ENCODE results near the gene ANXA4.
"Not testable (repeated sequence)": the region's sequence is repeated elsewhere in the genome, so short reads cannot be mapped to it uniquely, and the experiment has no call there.

ANXA4 gene

GRCh38 chr2:69733342-69734034, 8.4 kb upstream of the ANXA4 start:
- Mint-ChIP-seq H3K9me3 (no peaks in the 10 kb centered on the region), H3K27me3 (ENCODE audit: low read depth) (peaks cover 16% of the 10 kb centered on the region), H3K4me1 (ENCODE audit: low read depth) (peaks cover 1% of the 10 kb centered on the region), H3K36me3 (ENCODE audit: low read depth) (no peaks in the 10 kb centered on the region), H3K27ac (no peak overlapping the region), H3K4me3 (no peak overlapping the region)

DNA sequence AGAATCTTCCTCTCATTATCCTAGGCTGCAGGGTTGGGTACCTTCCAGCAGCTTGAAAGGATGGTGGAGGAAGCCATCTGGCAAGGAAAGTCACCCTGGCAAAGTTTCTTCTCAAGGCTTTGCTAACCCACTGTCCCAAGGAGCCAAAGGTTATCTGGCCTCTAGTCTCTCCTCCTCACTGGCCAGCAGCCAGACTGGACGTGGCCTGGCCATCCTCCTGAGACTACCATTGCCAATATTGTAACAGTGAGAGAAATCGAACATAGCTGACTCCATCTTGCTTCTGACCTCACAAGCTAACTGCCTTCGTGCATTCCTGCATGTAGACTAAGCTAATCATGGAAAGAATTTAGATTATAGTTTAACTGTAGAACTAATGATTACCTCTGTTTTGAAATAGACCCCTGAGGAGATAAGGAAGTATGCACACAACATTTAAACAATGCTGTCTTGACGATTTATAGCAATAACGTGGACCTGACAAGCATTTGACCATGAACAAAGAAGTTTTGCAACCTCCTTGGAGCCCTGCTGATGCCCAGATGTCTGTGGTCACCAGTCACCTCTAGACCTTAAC, 7.8 kb upstream of the ANXA4 start:
- no peaks in the 10 kb centered on the region for H3K9me3 Mint-ChIP-seq
- H3K4me1 Mint-ChIP-seq (ENCODE audit: low read depth) = peaks cover 1% of the 10 kb centered on the region
- H3K4me3 Mint-ChIP-seq = no peak overlapping the region
- no peaks in the 10 kb centered on the region for H3K36me3 Mint-ChIP-seq (ENCODE audit: low read depth)
- peaks cover 15% of the 10 kb centered on the region for H3K27me3 Mint-ChIP-seq (ENCODE audit: low read depth)
- H3K27ac Mint-ChIP-seq = no peak overlapping the region

- H3K27me3 Mint-ChIP-seq (ENCODE audit: low read depth) = peaks cover 16% of the 10 kb centered on the region
- H3K4me1 Mint-ChIP-seq (ENCODE audit: low read depth) = peaks cover 1% of the 10 kb centered on the region
- H3K4me3 Mint-ChIP-seq = no peak overlapping the region
- H3K36me3 Mint-ChIP-seq (ENCODE audit: low read depth) = no peaks in the 10 kb centered on the region
- H3K27ac Mint-ChIP-seq = no peak overlapping the region
- no peaks in the 10 kb centered on the region for H3K9me3 Mint-ChIP-seq
Measured at GRCh38 chr2:69734854-69735544, 6.9 kb upstream of the ANXA4 start.

- Mint-ChIP-seq H3K27ac (no peak overlapping the region), H3K9me3 (no peaks in the 10 kb centered on the region), H3K4me3 (no peak overlapping the region), H3K4me1 (ENCODE audit: low read depth) (peaks cover 1% of the 10 kb centered on the region), H3K36me3 (ENCODE audit: low read depth) (no peaks in the 10 kb centered on the region), H3K27me3 (ENCODE audit: low read depth) (peaks cover 19% of the 10 kb centered on the region)
Measured at GRCh38 chr2:69735686-69736085, 6.2 kb upstream of the ANXA4 start.

GRCh38 chr2:69738149-69738548, 3.8 kb upstream of the ANXA4 start:
- H3K9me3 Mint-ChIP-seq; H3K36me3 Mint-ChIP-seq (ENCODE audit: low read depth); H3K27ac Mint-ChIP-seq; H3K4me3 Mint-ChIP-seq: not testable (repeated sequence)
- Mint-ChIP-seq H3K4me1 (ENCODE audit: low read depth) (peaks cover 13% of the 10 kb centered on the region), H3K27me3 (ENCODE audit: low read depth) (peaks cover 19% of the 10 kb centered on the region)

DNA sequence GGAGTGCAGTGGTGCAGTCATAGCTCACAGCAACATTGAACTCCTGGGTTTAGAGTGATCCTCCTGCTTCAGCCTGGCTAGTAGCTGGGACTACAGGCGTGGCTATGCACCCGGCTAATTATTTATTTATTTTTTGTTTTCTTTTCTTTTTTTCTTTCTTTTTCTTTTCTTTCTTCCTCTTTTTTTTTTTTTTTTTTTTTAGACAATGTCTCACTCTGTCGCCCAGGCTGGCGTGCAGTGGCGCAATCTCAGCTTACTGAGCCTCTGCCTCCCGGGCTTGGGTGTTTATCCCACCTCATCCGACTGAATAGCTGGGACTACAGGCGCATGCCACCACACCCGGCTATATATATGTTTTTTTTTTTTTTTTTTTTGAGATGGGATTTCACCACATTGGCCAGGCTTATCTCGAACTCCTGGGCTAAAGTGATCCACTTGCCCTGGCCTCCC, 1.4 kb upstream of the ANXA4 start:
- H3K27ac Mint-ChIP-seq = no peak overlapping the region
- H3K27me3 Mint-ChIP-seq (ENCODE audit: low read depth) = peaks cover 19% of the 10 kb centered on the region
- peaks cover 26% of the 10 kb centered on the region for H3K4me1 Mint-ChIP-seq (ENCODE audit: low read depth)
- no peak overlapping the region for H3K4me3 Mint-ChIP-seq
- H3K36me3 Mint-ChIP-seq (ENCODE audit: low read depth) = peaks cover 3% of the 10 kb centered on the region
- H3K9me3 Mint-ChIP-seq = no peaks in the 10 kb centered on the region

GRCh38 chr2:69741229-69741574, 732 bp upstream of the ANXA4 start:
- H3K4me3 Mint-ChIP-seq = peak overlapping the region; percentile 96
- H3K36me3 Mint-ChIP-seq (ENCODE audit: low read depth) = peaks cover 3% of the 10 kb centered on the region
- H3K9me3 Mint-ChIP-seq = no peaks in the 10 kb centered on the region
- peaks cover 26% of the 10 kb centered on the region for H3K4me1 Mint-ChIP-seq (ENCODE audit: low read depth)
- H3K27me3 Mint-ChIP-seq (ENCODE audit: low read depth) = peaks cover 19% of the 10 kb centered on the region
- peak overlapping the region; percentile 93 for H3K27ac Mint-ChIP-seq

DNA sequence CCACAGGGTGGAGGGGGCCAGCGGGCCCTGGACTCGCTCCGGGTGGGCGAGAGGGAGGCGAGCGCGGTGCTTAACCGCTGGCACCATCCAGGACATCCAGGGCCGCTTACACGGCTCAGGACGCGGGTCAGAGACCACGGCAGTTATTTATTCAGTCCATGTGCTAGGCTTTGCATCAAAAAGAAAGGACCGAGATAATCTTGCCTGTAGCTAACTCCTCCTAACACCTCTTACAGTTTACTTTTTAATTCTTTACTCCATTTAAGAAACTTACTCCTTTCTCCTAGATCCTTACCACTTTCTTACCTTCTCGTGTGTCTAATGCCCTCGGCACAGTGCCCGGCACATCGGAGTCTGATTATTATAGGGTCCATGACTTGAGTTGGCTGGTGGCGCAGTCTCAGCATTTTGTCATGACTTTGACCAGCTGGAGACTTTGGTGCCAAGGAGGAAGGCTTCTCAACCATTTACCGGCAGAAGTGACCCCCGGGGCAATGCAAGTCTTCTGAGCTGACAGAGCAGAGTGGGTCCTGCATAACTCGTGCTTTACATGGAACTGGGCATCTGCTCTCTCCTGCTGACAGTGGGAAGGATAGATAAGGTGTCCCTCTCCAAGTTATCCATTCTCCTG, 503 bp downstream of the ANXA4 start:
- H3K9me3 Mint-ChIP-seq = no peaks in the 10 kb centered on the region
- H3K27ac Mint-ChIP-seq = peak overlapping the region; percentile 74
- H3K4me1 Mint-ChIP-seq (ENCODE audit: low read depth) = peaks cover 30% of the 10 kb centered on the region
- peak overlapping the region; percentile 88 for H3K4me3 Mint-ChIP-seq
- H3K36me3 Mint-ChIP-seq (ENCODE audit: low read depth) = peaks cover 9% of the 10 kb centered on the region
- H3K27me3 Mint-ChIP-seq (ENCODE audit: low read depth) = peaks cover 14% of the 10 kb centered on the region

DNA sequence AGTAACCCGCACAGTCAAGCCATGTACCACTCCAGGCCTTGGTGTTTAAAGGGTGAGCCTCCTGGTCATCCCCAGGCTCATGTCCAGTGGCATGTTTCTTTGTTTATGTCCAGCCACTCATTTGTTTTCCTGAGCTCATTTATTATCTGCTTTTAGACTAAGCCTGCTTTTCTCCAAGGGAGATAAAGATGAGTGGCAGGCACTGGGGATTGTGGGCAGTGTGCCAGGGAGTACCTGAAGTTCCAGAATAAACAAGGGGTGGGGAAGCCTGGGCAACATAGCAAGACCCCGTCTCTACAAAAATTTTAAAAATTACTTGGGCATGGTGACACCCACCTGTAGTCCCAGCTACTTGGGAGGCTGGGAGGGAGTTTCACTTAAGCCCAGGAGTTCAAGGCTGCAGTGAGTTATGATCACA, 1.9 kb downstream of the ANXA4 start:
- H3K27ac Mint-ChIP-seq = no peak overlapping the region
- peaks cover 30% of the 10 kb centered on the region for H3K4me1 Mint-ChIP-seq (ENCODE audit: low read depth)
- peaks cover 9% of the 10 kb centered on the region for H3K36me3 Mint-ChIP-seq (ENCODE audit: low read depth)
- H3K27me3 Mint-ChIP-seq (ENCODE audit: low read depth) = peaks cover 4% of the 10 kb centered on the region
- no peaks in the 10 kb centered on the region for H3K9me3 Mint-ChIP-seq
- H3K4me3 Mint-ChIP-seq = no peak overlapping the region

DNA sequence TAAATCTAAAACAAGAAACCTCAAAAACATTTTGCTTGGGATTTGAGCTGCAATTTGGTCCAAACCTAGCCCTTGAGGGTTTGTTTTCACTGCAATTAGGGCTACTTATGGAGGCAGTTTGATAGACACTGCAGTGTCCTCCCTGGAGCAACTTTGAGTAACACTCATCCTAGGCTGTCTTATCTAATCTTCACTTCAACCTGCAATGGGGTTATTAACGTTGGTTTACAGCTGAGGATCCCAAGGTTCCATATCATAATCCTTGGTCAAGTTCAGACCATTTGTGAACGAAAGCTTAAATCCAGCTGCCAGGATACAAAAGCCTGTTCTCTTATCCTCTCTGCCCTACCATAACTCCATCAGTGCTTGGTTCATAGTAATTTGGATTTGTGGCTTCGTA, 2.5 kb downstream of the ANXA4 start:
- Mint-ChIP-seq H3K27me3 (ENCODE audit: low read depth) (peaks cover 4% of the 10 kb centered on the region), H3K27ac (no peak overlapping the region), H3K36me3 (ENCODE audit: low read depth) (peaks cover 9% of the 10 kb centered on the region), H3K9me3 (no peaks in the 10 kb centered on the region), H3K4me3 (no peak overlapping the region), H3K4me1 (ENCODE audit: low read depth) (peaks cover 32% of the 10 kb centered on the region)

- Mint-ChIP-seq H3K9me3 (no peaks in the 10 kb centered on the region), H3K27me3 (ENCODE audit: low read depth) (peaks cover 3% of the 10 kb centered on the region), H3K4me3 (no peak overlapping the region), H3K36me3 (ENCODE audit: low read depth) (peaks cover 9% of the 10 kb centered on the region), H3K4me1 (ENCODE audit: low read depth) (peaks cover 32% of the 10 kb centered on the region), H3K27ac (no peak overlapping the region)
Measured at GRCh38 chr2:69745035-69745434, 3.1 kb downstream of the ANXA4 start.

DNA sequence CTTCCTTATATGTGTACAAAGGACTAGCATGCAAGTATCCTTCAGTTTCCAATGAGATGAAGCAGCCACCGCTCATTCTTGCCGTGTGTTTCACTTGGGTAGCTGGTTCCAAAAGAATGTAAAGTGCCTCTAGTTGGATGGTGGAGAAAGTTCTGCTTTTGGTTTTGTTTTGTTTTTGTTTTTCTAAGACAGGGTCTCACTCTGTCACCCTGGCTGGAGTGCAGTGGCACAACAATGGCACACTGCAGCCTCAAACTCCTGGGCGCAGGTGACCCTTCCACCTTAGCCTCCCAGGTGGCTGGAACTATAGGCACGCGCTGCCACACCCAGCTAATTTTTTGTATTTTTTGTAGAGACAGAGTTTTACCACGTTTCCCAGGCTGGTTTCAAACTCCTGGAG, 8.3 kb downstream of the ANXA4 start:
- peak overlapping the region; percentile 22 for H3K27ac Mint-ChIP-seq

DNA sequence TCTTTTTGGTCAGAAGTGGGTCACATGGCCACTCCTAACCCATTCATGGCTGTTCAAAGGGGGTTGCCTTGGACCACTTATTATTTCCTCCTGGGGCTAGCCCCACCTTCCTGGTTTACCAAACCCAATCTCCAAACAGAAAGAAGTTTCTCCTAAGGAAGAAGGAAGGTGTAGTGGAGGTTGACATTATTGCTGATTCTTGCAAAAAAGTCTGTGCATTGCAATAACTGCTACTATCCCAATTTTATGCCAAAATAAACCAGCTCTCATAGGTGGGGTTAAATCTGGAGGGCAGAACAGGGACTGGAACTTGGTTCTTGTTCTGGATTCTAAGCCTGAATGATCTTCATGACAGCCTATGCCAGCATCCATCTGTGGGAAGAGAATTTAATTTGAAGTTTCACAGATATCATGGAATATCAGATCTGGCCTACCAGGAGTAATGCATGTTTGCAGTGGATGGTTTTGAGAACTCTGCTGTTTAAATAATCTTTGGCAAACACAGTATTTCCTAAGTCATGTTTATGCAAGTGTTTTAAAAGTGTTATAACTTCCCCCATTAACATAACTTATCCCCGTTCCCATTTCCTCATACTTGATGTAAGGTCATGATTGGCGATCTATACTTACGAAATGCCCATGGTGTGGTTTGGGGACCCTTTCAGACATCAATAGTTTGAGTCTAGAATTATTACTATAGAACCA, 11.9 kb downstream of the ANXA4 start:
- Mint-ChIP-seq H3K4me1 (ENCODE audit: low read depth) (peaks cover 23% of the 10 kb centered on the region), H3K36me3 (ENCODE audit: low read depth) (peaks cover 11% of the 10 kb centered on the region), H3K27ac (no peak overlapping the region), H3K27me3 (ENCODE audit: low read depth) (no peaks in the 10 kb centered on the region), H3K4me3 (no peak overlapping the region), H3K9me3 (no peaks in the 10 kb centered on the region)

More for the DNA sequence above, 8.3 kb downstream of the ANXA4 start:
- H3K36me3 Mint-ChIP-seq (ENCODE audit: low read depth) = peaks cover 12% of the 10 kb centered on the region
- H3K4me1 Mint-ChIP-seq (ENCODE audit: low read depth) = peaks cover 19% of the 10 kb centered on the region
- no peaks in the 10 kb centered on the region for H3K27me3 Mint-ChIP-seq (ENCODE audit: low read depth)
- H3K9me3 Mint-ChIP-seq = no peaks in the 10 kb centered on the region
- H3K4me3 Mint-ChIP-seq = no peak overlapping the region

DNA sequence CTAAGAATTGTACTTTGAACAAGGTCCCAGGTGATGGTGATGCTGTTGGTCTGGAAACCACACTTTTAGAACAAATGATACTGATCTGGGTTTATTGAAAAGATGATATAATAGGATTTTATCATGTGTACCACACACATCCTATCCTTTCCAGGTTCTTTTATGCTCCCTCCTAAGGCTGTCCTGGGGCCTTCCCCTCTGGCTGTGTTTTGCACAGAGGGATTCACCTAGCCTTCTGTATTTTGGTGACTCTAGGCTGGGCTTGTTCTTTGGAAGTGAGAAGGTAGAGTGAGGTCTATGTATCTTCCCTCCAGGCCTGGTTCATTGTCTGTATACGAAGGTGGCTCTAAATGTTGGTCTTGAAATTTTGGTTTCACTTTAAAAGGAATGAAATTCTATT, 12.7 kb downstream of the ANXA4 start:
- peak overlapping the region; percentile 16 for H3K27ac Mint-ChIP-seq
- H3K36me3 Mint-ChIP-seq (ENCODE audit: low read depth) = peaks cover 11% of the 10 kb centered on the region
- H3K9me3 Mint-ChIP-seq = no peaks in the 10 kb centered on the region
- H3K4me3 Mint-ChIP-seq = peak overlapping the region; percentile 40
- peaks cover 22% of the 10 kb centered on the region for H3K4me1 Mint-ChIP-seq (ENCODE audit: low read depth)
- no peaks in the 10 kb centered on the region for H3K27me3 Mint-ChIP-seq (ENCODE audit: low read depth)
